Activated CD4-positive, alpha-beta T cell treated with anti-CD3 and anti-CD28 coated beads, Interleukin-2, amount 50 U/mL, for 24 hours (primary cell): Measurements from ENCODE around the gene TLN1.

Source experiments
- DNase-seq, 2 donors: peaks; one replicate each; pipeline ENCODE4 v3.0.0-alpha.2; 2020; ENCODE audit warnings: low read depth in 1 of 2, low spot score in 1 of 2

The TLN1 gene

DNA sequence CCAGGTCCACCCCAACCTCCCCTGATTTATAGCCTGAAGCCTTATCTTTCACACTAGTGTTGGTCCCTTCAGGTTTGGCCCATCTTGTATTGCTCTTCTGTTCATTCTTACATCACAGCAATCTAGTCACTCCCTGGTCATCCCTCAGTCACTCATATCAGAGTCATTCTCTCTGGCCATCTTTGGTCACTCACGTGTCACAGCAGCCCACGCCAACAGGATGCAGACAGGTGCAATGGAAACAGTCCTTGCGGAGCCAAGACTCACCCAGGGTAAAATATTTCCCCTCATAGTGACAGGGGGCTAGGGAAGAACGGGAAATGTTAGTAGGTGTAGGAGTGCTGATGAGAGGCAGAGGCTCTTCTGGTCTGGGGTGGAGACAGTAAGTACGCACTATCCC, 21.5 kb upstream of the TLN1 start:
- no peak for DNase-seq

GRCh38 chr9:35750256-35750531, 18.2 kb upstream of the TLN1 start:
- no peak for DNase-seq

GRCh38 chr9:35749515-35750255, 17.7 kb upstream of the TLN1 start:
- no peak for DNase-seq

DNA sequence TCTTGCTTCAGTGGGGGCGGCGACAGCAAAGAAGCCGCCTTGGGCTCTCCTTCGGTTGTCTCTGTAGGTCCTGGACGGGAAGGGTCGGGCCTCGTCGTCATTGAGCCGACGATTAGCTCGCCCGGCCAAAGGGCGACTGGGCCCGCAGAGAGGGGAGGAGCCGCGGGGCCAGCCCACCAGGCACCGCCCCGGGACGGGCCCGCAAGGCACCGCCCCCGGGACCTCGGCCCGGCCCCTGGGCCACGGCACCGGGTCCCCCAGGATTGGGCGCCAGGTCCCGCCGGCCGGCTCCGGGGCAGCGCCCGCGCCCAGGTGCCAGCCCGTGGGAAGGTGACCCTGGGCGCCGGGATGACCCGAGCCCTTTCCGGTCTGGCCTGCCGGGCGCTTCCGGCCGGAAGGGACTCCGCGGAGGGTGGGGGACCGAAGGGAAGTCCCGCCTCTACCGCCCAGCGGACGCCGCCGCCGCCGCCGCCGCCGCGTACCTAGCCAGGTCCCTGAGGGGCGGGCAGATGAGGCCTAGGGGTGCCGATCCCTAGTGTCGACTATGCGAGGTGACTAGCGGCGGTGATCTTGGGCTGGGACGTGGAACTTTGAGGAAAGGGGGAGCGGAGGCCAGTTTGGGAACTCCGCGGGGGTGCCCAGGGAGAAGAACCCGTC, 17.0 kb upstream of the TLN1 start, which contains the start of the genes GBA2 and RGP1:
Gene GBA2 (minus strand): TSS at position 371 of the 657 bp plus-strand sequence. CDS start 524 bp downstream, outside the sequence.
Gene RGP1 (plus strand): TSS at position 430 of the 657 bp plus-strand sequence. CDS start 469 bp downstream, outside the sequence.
- peak; percentile 49 for DNase-seq

GRCh38 chr9:35748242-35748857, 16.4 kb upstream of the TLN1 start:
- no peak for DNase-seq

DNA sequence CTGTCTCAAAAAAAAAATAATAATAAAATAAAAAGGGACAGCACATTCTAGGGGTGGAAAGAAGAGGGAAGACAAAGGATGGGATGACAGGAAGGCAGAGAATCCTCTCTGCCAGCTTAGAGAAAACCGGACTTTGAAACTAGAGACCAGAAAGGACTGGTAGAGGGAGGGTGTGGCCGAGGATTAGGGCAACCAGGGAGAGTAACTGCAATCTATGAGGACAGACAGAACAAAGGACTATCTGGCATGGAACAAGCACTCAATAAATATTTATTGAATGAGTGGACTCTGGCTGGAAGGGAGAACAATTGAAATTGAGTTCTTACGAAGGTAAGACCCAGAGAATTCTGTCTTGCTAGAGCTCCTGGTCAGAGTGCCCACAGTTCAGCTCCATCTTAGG, 14.6 kb upstream of the TLN1 start:
- DNase-seq = no peak

GRCh38 chr9:35745569-35745968, 13.6 kb upstream of the TLN1 start:
- DNase-seq = no peak

DNA sequence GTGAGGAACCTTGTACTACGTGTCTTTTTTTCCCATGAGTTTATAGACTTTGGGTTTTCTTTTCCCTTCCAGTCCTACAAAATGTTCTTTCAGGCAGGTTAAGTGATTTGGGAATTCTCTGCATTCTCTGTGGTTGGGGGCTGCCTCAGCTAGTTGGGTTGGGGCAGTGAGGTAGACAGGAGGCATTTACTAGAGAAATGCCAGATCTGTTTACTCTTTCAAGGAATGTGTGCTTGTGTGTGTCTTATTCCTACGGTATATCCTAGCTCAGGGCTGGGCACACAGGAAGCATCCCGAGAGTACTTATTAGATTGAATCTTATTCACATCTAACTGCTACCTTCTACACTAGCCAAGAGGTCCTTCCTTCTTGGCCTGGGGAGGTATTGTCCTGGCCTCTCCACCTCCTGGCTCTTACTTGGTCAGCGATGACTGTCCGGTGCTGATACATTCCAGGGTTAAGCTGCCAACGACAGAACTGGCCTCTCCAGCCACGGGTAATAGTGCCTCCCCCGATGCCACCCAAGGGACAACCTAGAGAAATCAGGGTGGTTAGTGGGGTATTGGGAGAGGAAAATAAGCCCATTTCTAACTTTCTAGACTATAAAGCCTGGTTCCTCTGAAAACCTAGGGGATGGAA, 12.0 kb upstream of the TLN1 start:
- no peak for DNase-seq

DNA sequence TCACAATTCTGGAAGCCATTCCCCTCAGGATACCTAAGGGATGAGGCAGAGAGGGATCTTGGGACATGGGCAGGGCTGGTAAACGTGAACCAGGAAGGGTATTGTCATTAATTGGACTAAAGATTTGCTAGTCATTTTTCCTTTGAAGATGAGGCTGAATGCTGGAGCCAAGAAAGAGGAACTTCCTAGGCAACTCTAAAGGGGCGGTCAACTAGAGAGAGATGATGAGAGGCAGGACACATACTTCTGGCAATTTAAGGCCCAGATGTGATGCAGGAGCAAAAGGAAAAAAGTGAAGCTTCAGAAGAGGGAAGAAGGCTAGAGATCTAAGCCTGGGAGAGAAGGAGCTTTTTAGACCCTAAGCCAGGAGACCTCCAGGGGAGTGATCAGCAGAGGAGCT, 11.5 kb upstream of the TLN1 start:
- no peak for DNase-seq

- DNase-seq = no peak
Measured at GRCh38 chr9:35741740-35742139, 9.7 kb upstream of the TLN1 start.

- no peak for DNase-seq
Measured at GRCh38 chr9:35740243-35740642, 8.2 kb upstream of the TLN1 start.

DNA sequence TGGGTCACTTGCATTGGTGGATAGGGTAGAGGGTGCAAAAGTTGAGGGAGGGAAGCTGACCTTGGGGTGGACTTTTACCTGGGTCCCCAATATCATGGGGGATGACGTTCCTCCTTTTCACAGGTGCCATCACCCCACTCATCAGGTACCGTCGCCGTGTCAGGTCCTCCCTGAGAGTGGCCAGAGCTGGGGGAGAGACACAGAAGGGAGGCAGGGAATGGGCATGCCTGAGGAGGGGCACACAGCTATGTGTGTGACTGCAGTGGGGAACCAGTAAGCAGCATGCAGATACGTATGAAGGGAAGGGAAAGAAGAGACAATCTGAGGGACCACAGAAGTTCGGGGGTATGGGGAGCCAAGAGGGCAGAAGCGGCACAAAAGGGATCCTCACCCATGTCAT, 6.9 kb upstream of the TLN1 start:
- no peak for DNase-seq

DNA sequence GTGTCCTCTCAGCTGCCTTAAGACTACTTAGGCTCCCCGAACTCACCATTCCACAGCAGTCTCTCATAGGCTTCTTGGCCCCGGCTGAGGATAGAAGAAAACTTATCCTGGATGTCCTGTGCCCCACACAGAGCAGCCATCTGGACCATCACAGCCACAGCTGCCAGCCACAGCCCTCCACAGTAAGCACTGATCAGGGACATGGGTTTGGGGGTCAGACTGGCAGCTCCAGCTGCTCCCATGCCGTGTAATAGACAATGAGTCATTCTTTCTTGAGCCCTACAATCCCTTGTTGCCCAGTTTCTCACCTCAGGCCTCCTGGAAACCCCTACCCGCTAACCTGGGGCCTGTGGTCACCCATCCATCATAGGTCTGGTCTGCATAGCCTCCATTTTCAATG, 6.2 kb upstream of the TLN1 start:
- no peak for DNase-seq

DNA sequence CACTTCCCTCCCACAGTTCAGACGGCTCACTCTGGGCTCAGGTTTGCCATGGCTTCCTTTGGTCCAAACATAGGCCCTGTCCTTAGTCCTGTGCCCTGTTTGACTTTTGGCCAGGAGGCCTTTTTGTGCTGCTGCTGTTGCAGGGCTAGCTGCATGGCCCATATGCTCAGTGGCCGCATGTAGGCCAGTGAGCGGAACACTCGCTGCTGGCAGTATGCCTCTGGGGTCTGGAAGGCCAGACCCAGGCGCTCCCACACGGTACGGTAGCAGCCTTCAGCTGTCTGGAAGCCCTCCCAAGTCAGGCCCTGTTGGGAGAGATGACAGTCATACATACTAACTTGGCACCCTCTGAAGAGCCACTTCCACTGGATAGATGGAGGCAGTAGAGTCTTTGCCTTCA, 5.1 kb upstream of the TLN1 start:
- no peak for DNase-seq

GRCh38 chr9:35736201-35736633, 4.2 kb upstream of the TLN1 start:
- DNase-seq = peak in 1 of 2 donors; percentile 54

DNA sequence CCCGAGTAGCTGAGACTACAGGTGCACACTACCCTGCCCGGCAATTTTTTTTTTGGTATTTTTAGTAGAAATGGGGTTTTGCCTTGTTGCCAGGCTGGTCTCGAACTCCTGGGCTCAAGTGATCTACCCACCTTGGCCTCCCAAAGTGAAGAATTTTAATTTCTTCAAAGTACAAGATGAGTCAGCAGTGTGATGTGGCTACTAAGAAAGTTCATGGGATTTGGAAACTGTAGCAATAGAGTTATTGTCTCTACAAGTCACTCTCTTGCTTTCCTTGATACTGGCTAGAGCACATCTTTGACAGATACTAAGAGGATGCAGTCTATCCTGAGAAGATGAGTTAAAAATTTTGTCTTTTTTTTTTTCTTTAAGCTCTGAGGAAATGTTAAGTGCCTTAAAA, 2.1 kb upstream of the TLN1 start:
- no peak for DNase-seq

GRCh38 chr9:35732800-35733541, 976 bp upstream of the TLN1 start:
- DNase-seq = no peak

DNA sequence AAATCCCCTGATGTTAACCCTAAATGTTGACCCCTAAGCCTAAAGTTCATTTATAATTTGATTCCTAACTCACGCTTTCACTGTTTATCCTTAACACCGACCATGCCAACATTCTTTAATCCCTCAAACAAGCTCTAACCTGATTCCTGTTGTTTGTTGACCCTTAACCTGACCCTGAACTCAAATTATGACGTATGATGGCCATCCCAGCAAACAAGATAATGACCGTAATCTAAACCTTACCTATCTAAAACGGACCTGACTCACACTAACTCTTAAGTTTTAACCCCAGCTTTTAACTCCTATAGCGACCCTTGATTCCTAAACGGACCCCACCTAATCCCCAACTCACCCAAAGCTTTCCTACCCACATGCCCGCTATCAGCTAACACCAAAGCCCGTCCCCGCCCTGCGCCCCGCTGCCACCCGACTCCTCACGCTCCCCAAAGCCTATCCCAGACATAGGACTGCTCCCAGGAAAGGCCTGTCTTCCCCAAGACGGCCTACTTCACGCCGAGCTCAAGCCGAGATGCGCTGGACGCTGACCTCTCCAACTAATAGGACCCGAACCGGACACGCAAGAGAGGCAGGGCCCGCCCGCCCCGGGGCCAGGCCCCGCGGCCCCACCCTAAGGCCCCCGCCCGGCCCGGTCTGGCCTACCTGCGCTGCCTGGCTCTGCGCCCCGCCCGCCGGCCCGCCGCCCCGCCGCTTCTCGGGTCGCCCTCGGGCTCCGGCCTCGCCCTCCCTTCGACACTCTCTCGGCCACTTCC, 395 bp downstream of the TLN1 start:
- peak in 1 of 2 donors; percentile 20 for DNase-seq

DNA sequence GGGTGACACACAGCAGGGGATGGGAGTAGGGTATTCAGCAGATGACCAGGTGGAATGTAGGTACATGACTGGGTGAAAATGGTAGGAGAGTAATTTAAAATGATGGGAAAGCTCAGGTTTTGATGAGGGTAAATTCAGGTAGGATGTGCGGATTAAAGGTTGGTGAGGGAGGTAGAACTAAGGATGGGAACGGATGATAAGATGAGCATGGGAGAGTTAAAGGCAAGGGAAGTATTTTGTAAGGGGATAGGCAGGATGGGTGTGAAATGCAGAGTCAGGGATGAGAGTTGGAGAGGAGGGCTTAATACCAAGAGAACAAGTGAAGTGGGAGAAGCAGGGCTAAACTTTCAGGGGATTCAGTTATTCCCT, 1.5 kb downstream of the TLN1 start:
- no peak for DNase-seq

DNA sequence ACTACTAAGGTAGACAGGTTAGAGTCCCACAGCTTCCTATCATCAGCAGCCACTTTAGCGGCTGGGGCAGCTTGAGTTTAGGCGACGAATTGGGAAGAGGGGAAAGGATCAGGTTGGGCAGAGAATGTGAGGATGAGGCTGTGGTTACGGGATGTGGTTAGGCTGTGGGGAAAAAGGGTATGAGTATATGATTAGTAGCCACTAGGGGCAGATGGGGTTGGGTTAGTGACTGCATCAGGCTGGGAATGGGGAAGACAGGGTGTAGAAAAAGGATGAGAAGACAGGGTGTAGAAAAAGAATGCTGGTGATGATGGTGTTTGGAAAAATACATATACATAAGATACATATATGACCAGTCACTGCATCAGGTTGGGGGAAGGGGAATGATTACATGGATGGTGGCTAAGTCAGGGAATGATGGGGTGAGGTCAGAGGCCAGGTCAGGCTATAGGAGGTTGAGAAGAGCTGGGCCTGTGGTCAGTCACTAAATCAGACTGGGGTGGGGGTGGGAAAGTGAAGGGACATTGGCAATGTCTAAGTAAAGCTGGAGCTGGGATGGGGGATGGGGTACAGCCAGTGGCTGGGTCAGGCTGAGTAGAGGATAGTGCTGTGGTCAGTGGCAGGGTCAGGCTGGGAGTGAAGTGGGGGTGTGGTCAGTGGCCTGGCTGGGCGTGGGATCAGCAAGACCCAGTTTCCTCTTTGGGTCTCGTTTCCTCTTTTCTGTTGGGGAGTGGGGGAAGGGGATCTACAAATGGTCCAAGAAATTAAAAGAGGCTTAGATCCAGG, 2.1 kb downstream of the TLN1 start:
- DNase-seq = no peak
